ENCODE results near the gene FKBP9. TPM values are rescaled to one million over a fixed set of nuclear protein-coding genes. Genes with fewer than 3 reads are reported as not detected.

Gene FKBP9
- total and polyA plus RNA-seq, 2 of the 4 experiments (the other 2 are of a cell fraction), result 126 to 191 TPM

GRCh38 chr7:32943252-32944030 lies 13.8 kb upstream of the FKBP9 start:
- POLR2A ChIA-PET (ENCODE audit: unreplicated experiment), result no interaction called here
- no peak overlapping the region for H4K5ac ChIP-seq (ENCODE audit: low read depth, low read length)
- no peak overlapping the region; the same call in 1 of the 2 replicates for H3K9ac ChIP-seq (ENCODE audit: low read depth, low read length)
- ATAC-seq (ENCODE audit: low read depth) (no peak), DNase-seq (no peak)
- no peak overlapping the region for H2BK15ac ChIP-seq (ENCODE audit: low read depth, low read length)
- H3K4me3 ChIP-seq (ENCODE audit: insufficient read depth, low read depth, low read length), result peak overlapping the region; percentile 94
- no peak overlapping the region for H2BK5ac ChIP-seq (ENCODE audit: low read depth, low read length, poor library complexity, severe bottlenecking)
- no peaks in the 10 kb centered on the region for H3K9me1 ChIP-seq (ENCODE audit: insufficient read depth, low read length)
- no peaks in the 10 kb centered on the region for H3K27me3 ChIP-seq (ENCODE audit: control insufficient read depth, insufficient read depth, low read length)
- no peak overlapping the region for H4K91ac ChIP-seq (ENCODE audit: insufficient read depth, low read depth, low read length)
- H3K4me1 ChIP-seq (ENCODE audit: control insufficient read depth, insufficient read depth, low read length), result no peaks in the 10 kb centered on the region
- TF ChIP-seq POLR2A (IDR thresholded peaks at IDR 0.05; ENCODE audit: low read depth, low read length), result no peak
- no peak for TF ChIP-seq RCOR1 (IDR thresholded peaks at IDR 0.05; ENCODE audit: insufficient replicate concordance, low read length)
- TF ChIP-seq SMC3 (IDR thresholded peaks at IDR 0.05; ENCODE audit: low read depth, low read length), result no peak
- peaks cover 21 to 28% of the 10 kb centered on the region in 2 experiments for H3K79me1 ChIP-seq (ENCODE audit: low read depth in 1 of 2, low read length in 2 of 2)
- H2AFZ ChIP-seq (replicated peaks; ENCODE audit: low read length, poor library complexity), result peak overlapping the region; percentile 64
- in situ Hi-C loops (cut with MboI; ENCODE audit: low sequenced_read_pairs), result no loop called here
- no peak overlapping the region for H3K23ac ChIP-seq (ENCODE audit: low read depth, low read length)
- H3K27ac ChIP-seq (ENCODE audit: insufficient read depth, low read length), result no peak overlapping the region; the same call in 1 of the 2 replicates
- CTCF ChIA-PET, result interaction anchor here (0.7 to 1.3 kb wide), 8 partner anchors 15 to 561 kb away, joined by 3 to 4 read pairs (median 3); no protein-coding TSS in a partner anchor
- H3K4me2 ChIP-seq (ENCODE audit: low read depth, low read length), result peak overlapping the region; percentile 60
- intact Hi-C loops (cut with micrococcal nuclease), result loop anchor here (1.0 to 5.0 kb wide), 5 partner anchors 51 to 176 kb away; partner anchors contain the start of genes KBTBD2 and RP9
- no peak overlapping the region for H3K4ac ChIP-seq (ENCODE audit: low read depth, low read length)
- BruUV-seq (replicated peaks), result no TSS peak
- H3K36me3 ChIP-seq (ENCODE audit: control insufficient read depth, insufficient read depth, low read length), result peaks cover 1% of the 10 kb centered on the region; the same call in 1 of the 2 replicates
- no peak overlapping the region for H3K14ac ChIP-seq (replicated peaks; ENCODE audit: low read depth, low read length)
- no peaks in the 10 kb centered on the region for H4K20me1 ChIP-seq (ENCODE audit: insufficient read depth, low read length)
- H2BK20ac ChIP-seq (ENCODE audit: low read depth, low read length), result no peak overlapping the region
- H3K9me3 ChIP-seq (ENCODE audit: control insufficient read depth, insufficient read depth, low read length), result peaks cover 6% of the 10 kb centered on the region
- H2BK120ac ChIP-seq (ENCODE audit: low read depth, low read length), result no peak overlapping the region
- H2AK9ac ChIP-seq (replicated peaks; ENCODE audit: low read depth, low read length, poor library complexity), result peak overlapping the region; percentile 2
- no peak overlapping the region for H3K56ac ChIP-seq (ENCODE audit: extremely low read depth, insufficient read depth, low read length)
- WGBS, 2 experiments (ENCODE audit: extremely low coverage in 2 of 2, insufficient read length in 1 of 2), result 0% methylated on average over 1 of the region's 6 CpGs; no CpG with 5 or more reads in 1 of the 2 experiments
- H2AK5ac ChIP-seq (ENCODE audit: low read depth, low read length), result no peak overlapping the region
- H4K8ac ChIP-seq (ENCODE audit: low read depth in 2 of 2, low read length in 2 of 2), result peak overlapping the region; percentile 59 to 64; a peak in 3 of 4 replicates
- no peak overlapping the region for H3K18ac ChIP-seq (ENCODE audit: low read depth, low read length)
- dilution Hi-C loops (cut with HindIII; ENCODE audit: low sequenced_read_pairs, unreplicated experiment), result no loop called here
